Measurements from ENCODE around the gene CEP135.
"Not testable (repeated sequence)": the region's sequence is repeated elsewhere in the genome, so short reads cannot be mapped to it uniquely, and the experiment has no call there.

CEP135 gene

DNA sequence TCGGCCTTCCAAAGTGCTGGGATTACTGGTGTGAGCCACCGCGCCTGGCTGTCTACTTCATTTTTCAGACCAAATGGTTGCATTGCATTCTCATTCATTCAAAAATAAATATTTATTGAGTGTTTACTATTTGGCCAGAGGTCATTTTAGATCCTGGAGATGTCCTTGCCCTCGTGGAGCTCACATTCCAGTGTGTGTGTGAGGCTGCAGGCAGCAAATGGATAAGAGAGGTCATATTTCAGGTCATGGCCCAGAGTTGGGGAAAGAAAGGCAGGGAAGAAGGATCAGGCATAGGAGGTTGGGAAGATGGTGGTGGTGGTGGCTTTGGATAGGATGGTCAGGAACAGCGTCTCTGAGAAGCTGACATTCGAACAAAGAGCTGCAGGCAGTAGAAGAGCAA lies 119.1 kb downstream of the CEP135 start:
- DNase-seq, result no peak

DNA sequence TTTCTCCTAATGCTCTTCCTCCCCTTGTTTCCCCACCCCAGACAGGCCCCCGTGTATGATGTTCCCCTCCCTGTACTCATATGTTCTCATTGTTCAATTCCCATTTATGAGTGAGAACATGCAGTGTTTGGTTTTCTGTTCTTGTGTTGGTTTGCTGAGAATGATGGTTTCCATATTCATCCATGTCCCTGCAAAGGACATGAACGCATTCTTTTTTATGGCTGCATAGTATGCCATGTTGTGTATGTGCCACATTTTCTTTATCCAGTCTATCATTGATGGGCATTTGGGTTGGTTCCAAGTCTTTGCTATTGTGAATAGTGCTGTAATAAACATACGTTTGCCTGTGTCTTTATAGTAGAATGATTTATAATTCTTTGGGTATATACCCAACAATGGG lies 124.0 kb downstream of the CEP135 start:
- DNase-seq, result not testable (repeated sequence)

DNA sequence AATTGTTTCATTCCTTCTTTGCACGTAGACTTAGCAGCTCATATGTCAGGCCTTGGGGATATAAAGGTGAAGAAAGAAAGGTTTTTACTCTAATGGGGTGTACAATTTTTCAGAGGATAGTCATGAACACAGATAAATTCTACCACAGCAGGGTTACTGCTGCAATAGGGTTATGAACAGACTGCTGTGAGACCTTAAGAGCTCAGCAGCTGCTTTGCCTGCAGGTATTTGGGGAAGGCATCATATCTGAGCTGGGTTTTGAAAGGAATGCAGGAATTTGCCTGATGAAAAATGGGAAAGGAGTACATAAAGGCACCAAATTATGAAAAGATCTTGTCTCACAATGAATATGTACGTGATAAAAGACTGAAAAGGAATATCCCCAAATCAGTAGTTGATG lies 128.9 kb downstream of the CEP135 start:
- DNase-seq, result no peak

DNA sequence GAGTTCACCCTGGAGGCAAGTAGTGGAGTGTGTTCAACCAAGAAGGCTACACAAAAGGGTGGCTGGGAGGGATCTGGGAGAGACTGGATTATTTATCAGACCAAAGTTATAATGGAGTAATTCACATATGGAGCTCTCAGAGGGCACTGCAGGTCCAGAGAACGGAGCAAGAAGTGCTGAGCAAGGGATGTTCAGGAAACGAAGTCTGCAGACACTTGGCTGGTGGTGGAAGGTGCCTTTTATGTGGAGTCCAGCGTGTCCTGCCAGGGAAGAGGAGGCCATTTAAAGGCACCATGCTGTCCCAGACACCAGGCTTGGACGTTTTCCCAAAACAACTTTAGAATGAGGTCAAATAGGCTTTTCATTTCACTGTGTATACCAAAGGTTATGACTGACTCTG lies 130.1 kb downstream of the CEP135 start:
- DNase-seq, result peak in 10 of 56 donors; percentile 0 to 34 (median 4)

DNA sequence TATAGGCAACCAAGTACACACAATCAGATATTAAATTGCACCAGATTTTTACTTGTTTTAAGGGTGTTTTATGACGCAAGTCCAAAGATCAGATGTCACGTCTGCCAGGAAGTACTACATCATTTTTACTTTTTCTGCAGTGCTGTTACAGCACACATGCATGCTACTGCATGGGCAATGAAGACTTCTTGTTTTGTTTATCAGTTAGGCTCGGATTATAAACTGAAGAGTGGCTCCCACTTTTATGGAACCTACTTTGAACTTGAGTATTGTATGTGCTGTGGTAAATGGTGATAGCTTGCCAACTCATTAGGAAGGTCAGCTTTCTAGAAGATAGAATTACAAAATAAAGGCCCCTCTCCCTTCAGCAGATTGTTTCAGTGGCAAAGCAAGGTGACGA lies 131.6 kb downstream of the CEP135 start:
- DNase-seq, result no peak

DNA sequence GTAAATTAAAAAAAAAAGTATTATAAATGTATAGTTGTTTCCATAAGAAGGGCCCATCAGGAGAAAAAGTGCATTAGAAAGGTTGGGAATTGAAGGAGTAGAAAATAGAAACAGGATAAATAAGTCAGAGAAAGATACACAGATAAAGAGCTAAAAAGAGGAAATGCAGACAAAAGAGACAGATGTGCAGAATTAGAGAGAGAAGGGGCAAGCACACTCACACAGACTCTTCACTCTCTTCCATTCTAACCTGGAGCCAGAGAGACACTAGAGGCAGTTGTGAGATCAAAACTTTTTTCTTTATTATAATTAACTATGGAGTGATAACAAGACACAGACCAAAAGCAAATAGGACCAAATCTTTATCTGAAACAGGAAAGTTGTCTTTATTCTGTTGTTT lies 134.1 kb downstream of the CEP135 start:
- DNase-seq, result no peak

Data from amygdala (tissue), 56 donors.